Measurements from ENCODE around the gene RAB43.
A peak's percentile ranks its signal among the peaks of the same experiment; 100 is the strongest.

RAB43 gene

GRCh38 chr3:129060276-129061022 is 61.2 kb downstream of the RAB43 start, which contains the start of gene GP9:
TSS of gene GP9 (plus strand) at chr3:129060779. CDS start at chr3:129061740, 961 bp downstream.
- no peak for DNase-seq

GRCh38 chr3:129059311-129059958 is 62.2 kb downstream of the RAB43 start:
- no peak for DNase-seq

- peak in 1 of 5 donors; percentile 55 for DNase-seq
Observed at GRCh38 chr3:129058441-129059200, 63.0 kb downstream of the RAB43 start.

GRCh38 chr3:129057249-129057648 is 64.4 kb downstream of the RAB43 start:
- DNase-seq = no peak

GRCh38 chr3:129056451-129057173 is 65.0 kb downstream of the RAB43 start:
- no peak for DNase-seq

GRCh38 chr3:129054605-129055104 is 66.9 kb downstream of the RAB43 start:
- no peak for DNase-seq

- no peak for DNase-seq
Observed at GRCh38 chr3:129052675-129053074, 68.9 kb downstream of the RAB43 start.

- no peak for DNase-seq
Observed at GRCh38 chr3:129051871-129052340, 69.7 kb downstream of the RAB43 start.

GRCh38 chr3:129050556-129051295 is 70.9 kb downstream of the RAB43 start:
- DNase-seq = no peak

- no peak for DNase-seq
Observed at GRCh38 chr3:129047553-129047839, 74.1 kb downstream of the RAB43 start.

- no peak for DNase-seq
Observed at GRCh38 chr3:129046732-129047552, 74.7 kb downstream of the RAB43 start.

GRCh38 chr3:129046037-129046731 is 75.4 kb downstream of the RAB43 start:
- DNase-seq = no peak

GRCh38 chr3:129045675-129046036 is 75.9 kb downstream of the RAB43 start:
- peak in 2 of 5 donors; percentile 22 to 36 for DNase-seq

- DNase-seq = no peak
Observed at GRCh38 chr3:129040579-129041300, 80.9 kb downstream of the RAB43 start.

GRCh38 chr3:129040039-129040336 is 81.6 kb downstream of the RAB43 start:
- no peak for DNase-seq

GRCh38 chr3:129039271-129040038 is 82.1 kb downstream of the RAB43 start:
- DNase-seq = no peak

GRCh38 chr3:129038121-129038855 is 83.3 kb downstream of the RAB43 start:
- no peak for DNase-seq

Measured in T-helper 1 cell (primary cell).